IMR-90 (cell line): ENCODE measurements around the gene PLPP4. TPM values are rescaled to one million over a fixed set of nuclear protein-coding genes. Genes with fewer than 3 reads are reported as not detected.

ENCODE experiments used
- ATAC-seq: fragments of 200-7000 bp; cut with Tn5 transposase; 2 replicates; pipeline ENCODE4 v1.9.1; 2020; ENCODE audit warnings: low read depth, mild to moderate bottlenecking, moderate library complexity
- BruUV-seq: library from RNA; stranded (reverse); fragments of 400-500 nt; replicated peaks from 2 replicates; lab custom pipeline; 2021; lab: Mats Ljungman, UMichigan
- CTCF ChIA-PET: fragments of 300-600 bp; formaldehyde crosslinking; extraction: SDS; loops from one replicate; lab custom pipeline; 2021; ENCODE audit warnings: antibody characterized with exemption; lab: Yijun Ruan, JAX
- POLR2A ChIA-PET: fragments of 300-600 bp; sonication (Branson Sonifier 250); formaldehyde crosslinking; loops from one replicate; lab custom pipeline; 2022; ENCODE audit warnings: antibody characterized with exemption; ENCODE audit not compliant: unreplicated experiment; lab: Charles Lee
- DNase-seq: peaks from one replicate; pipeline ENCODE4 v3.0.0; 2013
- H2AFZ ChIP-seq: replicated peaks from 2 replicates; pipeline ENCODE3; 2013; ENCODE audit warnings: low read length, mild to moderate bottlenecking; ENCODE audit not compliant: poor library complexity
- H2AK5ac ChIP-seq: 2 replicates; pipeline ENCODE4 v1.6.1; 2013; ENCODE audit warnings: low read depth, low read length, inconsistent platforms
- H2AK9ac ChIP-seq: replicated peaks from 2 replicates; pipeline ENCODE3; 2013; ENCODE audit warnings: mild to moderate bottlenecking, low read depth, low read length, moderate library complexity; ENCODE audit not compliant: poor library complexity
- H2BK120ac ChIP-seq: 2 replicates; pipeline ENCODE4 v1.6.1; 2013; ENCODE audit warnings: low read depth, low read length, inconsistent platforms
- H2BK15ac ChIP-seq: 3 replicates; pipeline ENCODE4 v1.6.1; 2013; ENCODE audit warnings: low read depth, low read length, inconsistent platforms
- H2BK20ac ChIP-seq: 2 replicates; pipeline ENCODE4 v1.6.1; 2013; ENCODE audit warnings: low read depth, mild to moderate bottlenecking, inconsistent platforms, low read length, moderate library complexity
- H2BK5ac ChIP-seq: 2 replicates; pipeline ENCODE4 v1.6.1; 2013; ENCODE audit warnings: mild to moderate bottlenecking, low read depth, low read length, inconsistent platforms; ENCODE audit not compliant: poor library complexity, severe bottlenecking
- H3K14ac ChIP-seq: replicated peaks from 2 replicates; pipeline ENCODE4 v1.6.1; 2013; ENCODE audit warnings: low read depth, low read length, inconsistent platforms
- H3K18ac ChIP-seq: 2 replicates; pipeline ENCODE4 v1.6.1; 2013; ENCODE audit warnings: low read depth, low read length, control low read depth
- H3K23ac ChIP-seq: 2 replicates; pipeline ENCODE4 v1.6.1; 2013; ENCODE audit warnings: low read depth, low read length, inconsistent platforms
- H3K27ac ChIP-seq: 2 replicates; pipeline ENCODE4 v1.5.1; 2013; ENCODE audit warnings: mild to moderate bottlenecking, control low read depth, low read length; ENCODE audit not compliant: insufficient read depth
- H3K27me3 ChIP-seq: 2 replicates; pipeline ENCODE4 v1.6.1; 2013; ENCODE audit warnings: low read length; ENCODE audit not compliant: control insufficient read depth, insufficient read depth
- H3K36me3 ChIP-seq: 2 replicates; pipeline ENCODE4 v1.6.1; 2013; ENCODE audit warnings: low read length, mixed read lengths; ENCODE audit not compliant: control insufficient read depth, insufficient read depth
- H3K4ac ChIP-seq: 2 replicates; pipeline ENCODE4 v1.6.1; 2013; ENCODE audit warnings: low read depth, low read length, inconsistent platforms
- H3K4me1 ChIP-seq: 2 replicates; pipeline ENCODE4 v1.6.1; 2013; ENCODE audit warnings: low read length, mixed read lengths; ENCODE audit not compliant: control insufficient read depth, insufficient read depth
- H3K4me2 ChIP-seq: 2 replicates; pipeline ENCODE4 v1.6.1; 2013; ENCODE audit warnings: low read depth, mild to moderate bottlenecking, control low read depth, low read length, moderate library complexity
- H3K4me3 ChIP-seq: 2 replicates; pipeline ENCODE4 v1.5.1; 2013; ENCODE audit warnings: low read depth, mild to moderate bottlenecking, control low read depth, low read length, moderate library complexity; ENCODE audit not compliant: insufficient read depth
- H3K56ac ChIP-seq: 2 replicates; pipeline ENCODE4 v1.6.1; 2013; ENCODE audit warnings: low read length, inconsistent platforms; ENCODE audit not compliant: insufficient read depth; ENCODE audit errors: extremely low read depth
- H3K79me1 ChIP-seq, 2 experiments: 2 replicates each; pipeline ENCODE4 v1.6.1; 2013; ENCODE audit warnings: low read length in 2 of 2, inconsistent platforms in 1 of 2, low read depth in 1 of 2
- H3K9ac ChIP-seq: 2 replicates; pipeline ENCODE4 v1.6.1; 2013; ENCODE audit warnings: low read depth, low read length, control low read depth
- H3K9me1 ChIP-seq: 2 replicates; pipeline ENCODE4 v1.6.1; 2013; ENCODE audit warnings: low read length, inconsistent platforms; ENCODE audit not compliant: insufficient read depth
- H3K9me3 ChIP-seq: 2 replicates; pipeline ENCODE4 v1.6.1; 2013; ENCODE audit warnings: low read length; ENCODE audit not compliant: control insufficient read depth, insufficient read depth
- H4K20me1 ChIP-seq: 2 replicates; pipeline ENCODE4 v1.6.1; 2013; ENCODE audit warnings: low read length, inconsistent platforms; ENCODE audit not compliant: insufficient read depth
- H4K5ac ChIP-seq: 2 replicates; pipeline ENCODE4 v1.6.1; 2013; ENCODE audit warnings: mild to moderate bottlenecking, low read depth, low read length, control low read depth
- H4K8ac ChIP-seq, 2 experiments: 2 replicates each; pipeline ENCODE4 v1.6.1; 2013; ENCODE audit warnings: low read depth in 2 of 2, low read length in 2 of 2, control low read depth in 1 of 2, inconsistent platforms in 1 of 2
- H4K91ac ChIP-seq: 2 replicates; pipeline ENCODE4 v1.6.1; 2013; ENCODE audit warnings: low read depth, low read length, inconsistent platforms; ENCODE audit not compliant: insufficient read depth
- BHLHE40 ChIP-seq: fragments of 150-350 bp; IDR thresholded peaks from 2 replicates; pipeline ENCODE4 v1.6.1; 2016; ENCODE audit warnings: mild to moderate bottlenecking, low read depth, low read length
- FOS ChIP-seq: fragments of 150-350 bp; IDR thresholded peaks from 2 replicates; pipeline ENCODE4 v1.6.1; 2016; ENCODE audit warnings: low read depth, low read length
- MAFK ChIP-seq: IDR thresholded peaks from 2 replicates; pipeline ENCODE4 v1.6.1; 2012; ENCODE audit warnings: low read depth, low read length, improper control_type of control experiment
- MXI1 ChIP-seq: IDR thresholded peaks from 2 replicates; pipeline ENCODE4 v1.6.1; 2012; ENCODE audit warnings: low read depth, mild to moderate bottlenecking, low read length, moderate library complexity, borderline replicate concordance
- NFE2L2 ChIP-seq: fragments of 150-350 bp; IDR thresholded peaks from 2 replicates; pipeline ENCODE4 v1.6.1; 2016; ENCODE audit warnings: low read depth, mild to moderate bottlenecking, low read length
- POLR2A ChIP-seq: IDR thresholded peaks from 2 replicates; pipeline ENCODE4 v1.6.1; 2012; ENCODE audit warnings: mild to moderate bottlenecking, low read depth, low read length
- RAD21 ChIP-seq: IDR thresholded peaks from 2 replicates; pipeline ENCODE4 v1.6.1; 2012; ENCODE audit warnings: low read length, improper control_type of control experiment
- RCOR1 ChIP-seq: IDR thresholded peaks from 2 replicates; pipeline ENCODE4 v1.6.1; 2012; ENCODE audit warnings: mild to moderate bottlenecking, low read length, improper control_type of control experiment; ENCODE audit not compliant: insufficient replicate concordance
- RFX5 ChIP-seq: IDR thresholded peaks from 2 replicates; pipeline ENCODE4 v1.8.0; 2012; ENCODE audit warnings: low read depth, mild to moderate bottlenecking, low read length, moderate library complexity
- WGBS, 2 experiments: methylation state at CpG; one replicate each; pipeline versions ENCODE4 v1.1.5 to v1.1.7; 2013; ENCODE audit warnings: missing lambda C conversion rate in 2 of 2; ENCODE audit not compliant: insufficient read length in 1 of 2; ENCODE audit errors: extremely low coverage in 2 of 2; 5-methylcytosine and 5-hydroxymethylcytosine counted together
- dilution Hi-C: fragments of 300-500 bp; cut with HindIII; formaldehyde crosslinking; loops from one replicate; pipeline ENCODE4 v1.14.3; 2018; ENCODE audit warnings: low sequenced_read_pairs; ENCODE audit not compliant: unreplicated experiment
- in situ Hi-C: fragments of 300-500 bp; cut with MboI; formaldehyde crosslinking; loops from 3 replicates; pipeline ENCODE4 v1.14.3; 2019; ENCODE audit warnings: low sequenced_read_pairs, inconsistent platforms, mixed read lengths
- intact Hi-C: fragments of 100-400 bp; cut with micrococcal nuclease; formaldehyde crosslinking; loops from 2 replicates; pipeline ENCODE4 v1.10.0; 2022
- polyA plus RNA-seq, 3 experiments: library from polyadenylated mRNA; depleted of rRNA; stranded (reverse); fragments of >200 nt; gene quantifications; 2 replicates each; pipeline ENCODE4 v1.2.3, GENCODE V29; 2012; ENCODE audit warnings: low replicate concordance in 1 of 3
- total RNA-seq: library from RNA; depleted of rRNA; stranded (reverse); fragments of >200 nt; gene quantifications from 2 replicates; pipeline ENCODE4 v1.2.3, GENCODE V29; 2012
- TF ChIP-seq, protein P1 (sequence below): fragments of 150-350 bp; IDR thresholded peaks from 2 replicates; pipeline ENCODE4 v1.6.1; 2016; ENCODE audit warnings: low read depth, mild to moderate bottlenecking, low read length, moderate library complexity, borderline replicate concordance
- TF ChIP-seq, protein P2 (sequence below): fragments of 150-350 bp; IDR thresholded peaks from 2 replicates; pipeline ENCODE4 v1.6.1; 2017; ENCODE audit warnings: mild to moderate bottlenecking, antibody characterized with exemption, low read length, low read depth

The PLPP4 gene
- total and polyA plus RNA-seq, 2 of the 4 experiments (the other 2 are of a cell fraction) = 0.18 to 0.60 TPM

DNA sequence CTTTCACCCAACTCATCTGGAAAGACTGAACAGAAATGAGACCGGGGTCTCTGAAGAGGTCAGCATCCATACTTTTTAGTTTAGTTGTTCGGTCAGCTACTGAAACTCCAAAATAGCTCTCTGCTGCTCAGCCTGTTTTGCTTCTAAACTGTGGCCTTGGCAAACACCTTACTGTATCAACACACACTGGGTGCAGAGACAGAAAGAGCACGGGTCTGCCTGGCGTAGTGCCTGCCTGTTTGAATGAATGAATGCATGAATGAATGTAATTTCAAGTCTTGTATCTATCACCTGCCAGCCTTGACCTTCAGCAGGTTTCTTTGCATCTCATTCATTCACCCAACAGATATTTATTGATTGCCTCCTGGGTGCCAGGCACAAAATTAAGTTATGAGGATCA, 98.4 kb downstream of the PLPP4 start:
- TF ChIP-seq RAD21 = no peak
- TF ChIP-seq, protein P1, sequence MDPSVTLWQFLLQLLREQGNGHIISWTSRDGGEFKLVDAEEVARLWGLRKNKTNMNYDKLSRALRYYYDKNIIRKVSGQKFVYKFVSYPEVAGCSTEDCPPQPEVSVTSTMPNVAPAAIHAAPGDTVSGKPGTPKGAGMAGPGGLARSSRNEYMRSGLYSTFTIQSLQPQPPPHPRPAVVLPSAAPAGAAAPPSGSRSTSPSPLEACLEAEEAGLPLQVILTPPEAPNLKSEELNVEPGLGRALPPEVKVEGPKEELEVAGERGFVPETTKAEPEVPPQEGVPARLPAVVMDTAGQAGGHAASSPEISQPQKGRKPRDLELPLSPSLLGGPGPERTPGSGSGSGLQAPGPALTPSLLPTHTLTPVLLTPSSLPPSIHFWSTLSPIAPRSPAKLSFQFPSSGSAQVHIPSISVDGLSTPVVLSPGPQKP = no peak
- no peak for TF ChIP-seq RFX5
- no peak for TF ChIP-seq POLR2A
- no peak for TF ChIP-seq MXI1
- TF ChIP-seq NFE2L2 = no peak
- no peak for TF ChIP-seq MAFK
- TF ChIP-seq, protein P2, sequence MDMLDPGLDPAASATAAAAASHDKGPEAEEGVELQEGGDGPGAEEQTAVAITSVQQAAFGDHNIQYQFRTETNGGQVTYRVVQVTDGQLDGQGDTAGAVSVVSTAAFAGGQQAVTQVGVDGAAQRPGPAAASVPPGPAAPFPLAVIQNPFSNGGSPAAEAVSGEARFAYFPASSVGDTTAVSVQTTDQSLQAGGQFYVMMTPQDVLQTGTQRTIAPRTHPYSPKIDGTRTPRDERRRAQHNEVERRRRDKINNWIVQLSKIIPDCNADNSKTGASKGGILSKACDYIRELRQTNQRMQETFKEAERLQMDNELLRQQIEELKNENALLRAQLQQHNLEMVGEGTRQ = no peak
- TF ChIP-seq RCOR1 = no peak
- no peak for TF ChIP-seq BHLHE40
- TF ChIP-seq FOS = no peak
- no peak overlapping the region for H2BK120ac ChIP-seq
- intact Hi-C loops = no loop called here
- H2AFZ ChIP-seq = no peak overlapping the region
- H3K9me1 ChIP-seq = no peaks in the 10 kb centered on the region
- DNase-seq = no peak
- WGBS, 2 experiments = no CpG with 5 or more reads among the region's 4 CpGs
- CTCF ChIA-PET = no interaction called here
- H3K18ac ChIP-seq = no peak overlapping the region
- POLR2A ChIA-PET = no interaction called here
- H2BK5ac ChIP-seq = no peak overlapping the region
- no peaks in the 10 kb centered on the region for H4K20me1 ChIP-seq
- H4K91ac ChIP-seq = no peak overlapping the region
- BruUV-seq = no TSS peak
- no peak overlapping the region for H3K4ac ChIP-seq
- no peak overlapping the region for H2AK9ac ChIP-seq
- H3K9me3 ChIP-seq = peaks cover 12% of the 10 kb centered on the region
- H4K8ac ChIP-seq = no peak overlapping the region
- in situ Hi-C loops = no loop called here
- no peak overlapping the region for H3K23ac ChIP-seq
- H4K5ac ChIP-seq = no peak overlapping the region
- H3K36me3 ChIP-seq = no peaks in the 10 kb centered on the region
- H3K4me2 ChIP-seq = no peak overlapping the region
- H3K14ac ChIP-seq = no peak overlapping the region
- no peaks in the 10 kb centered on the region for H3K79me1 ChIP-seq
- no peak overlapping the region for H3K56ac ChIP-seq
- no peaks in the 10 kb centered on the region for H3K4me1 ChIP-seq
- ATAC-seq = no peak
- H2BK20ac ChIP-seq = no peak overlapping the region
- no peak overlapping the region for H3K9ac ChIP-seq
- no peak overlapping the region for H2BK15ac ChIP-seq
- H3K27me3 ChIP-seq = no peaks in the 10 kb centered on the region
- no peak overlapping the region for H3K27ac ChIP-seq
- dilution Hi-C loops = no loop called here
- H3K4me3 ChIP-seq = no peak overlapping the region
- no peak overlapping the region for H2AK5ac ChIP-seq
